NCI-H1417 treated with DMSO at 0.1 percent for 48 hours (cell line): ENCODE measurements around the gene TIMM8B.
A peak's percentile ranks its signal among the peaks of the same experiment; 100 is the strongest.
"Not testable (repeated sequence)": the region's sequence is repeated elsewhere in the genome, so short reads cannot be mapped to it uniquely, and the experiment has no call there.

Source experiments
- DNase-seq: peaks from one replicate; lab custom pipeline; 2025; lab: John Stamatoyannopoulos, UW

The TIMM8B gene, protein sequence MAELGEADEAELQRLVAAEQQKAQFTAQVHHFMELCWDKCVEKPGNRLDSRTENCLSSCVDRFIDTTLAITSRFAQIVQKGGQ

DNA sequence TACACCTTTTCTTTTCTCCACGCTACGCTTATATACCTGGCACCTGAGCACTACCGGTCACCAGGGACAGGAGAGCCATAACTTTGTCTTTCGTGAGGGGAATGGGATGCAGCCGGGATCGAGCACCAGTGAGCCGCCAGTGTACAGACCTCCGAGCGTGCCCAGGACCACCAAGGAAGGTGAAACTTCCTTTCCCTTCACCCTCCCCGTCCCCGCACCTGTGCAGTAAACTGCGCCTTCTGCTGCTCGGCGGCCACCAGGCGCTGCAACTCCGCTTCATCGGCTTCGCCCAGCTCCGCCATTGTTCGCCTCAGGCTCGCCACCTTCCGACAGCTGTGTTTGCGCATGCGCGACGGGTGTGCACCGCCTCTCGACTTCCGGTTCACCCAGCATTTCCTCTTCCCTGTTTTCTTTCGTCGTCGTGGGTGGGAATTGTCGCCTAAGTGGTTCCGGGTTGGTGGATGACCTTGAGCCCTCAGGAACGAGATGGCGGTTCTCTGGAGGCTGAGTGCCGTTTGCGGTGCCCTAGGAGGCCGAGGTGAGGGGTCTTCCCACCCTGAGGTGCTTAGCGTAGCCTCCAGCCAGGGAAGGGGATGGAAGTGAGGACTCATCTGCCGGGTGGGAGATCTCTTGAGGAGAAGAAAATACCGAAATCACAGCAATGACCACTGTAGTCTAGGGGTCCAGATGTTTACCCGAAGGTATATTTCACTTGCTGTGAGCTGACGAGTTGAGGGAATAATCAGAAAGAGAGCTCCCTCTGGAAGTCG lies at the start of gene TIMM8B, which contains the start of gene SDHD:
TIMM8B (minus strand) TSS at position 335 of the 770 bp plus-strand sequence; CDS start at position 302, 33 bp downstream.
SDHD (plus strand) TSS at position 452 of the 770 bp plus-strand sequence; CDS start at position 487, 35 bp downstream.
- DNase-seq: peak; percentile 87

DNA sequence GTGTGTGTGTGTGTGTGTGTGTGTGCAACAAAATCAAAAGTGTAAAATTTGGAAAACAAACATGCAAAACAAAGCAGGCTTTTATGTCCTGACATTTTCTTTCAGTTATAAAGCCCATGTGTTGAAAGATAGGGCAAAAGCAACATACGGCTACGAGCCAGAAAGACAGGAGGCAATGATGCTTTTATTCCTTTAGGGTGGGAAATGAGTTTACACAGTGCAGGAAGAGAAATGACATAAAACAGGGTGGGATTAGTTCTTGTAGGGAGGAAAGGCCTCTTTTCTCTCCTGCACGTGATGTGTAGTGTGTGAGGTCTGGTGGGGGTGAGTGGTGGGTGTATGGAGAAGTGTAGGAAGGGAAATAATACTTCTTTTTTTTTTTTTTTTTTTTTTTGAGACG lies 47.9 kb upstream of the TIMM8B start:
- DNase-seq: no peak

DNA sequence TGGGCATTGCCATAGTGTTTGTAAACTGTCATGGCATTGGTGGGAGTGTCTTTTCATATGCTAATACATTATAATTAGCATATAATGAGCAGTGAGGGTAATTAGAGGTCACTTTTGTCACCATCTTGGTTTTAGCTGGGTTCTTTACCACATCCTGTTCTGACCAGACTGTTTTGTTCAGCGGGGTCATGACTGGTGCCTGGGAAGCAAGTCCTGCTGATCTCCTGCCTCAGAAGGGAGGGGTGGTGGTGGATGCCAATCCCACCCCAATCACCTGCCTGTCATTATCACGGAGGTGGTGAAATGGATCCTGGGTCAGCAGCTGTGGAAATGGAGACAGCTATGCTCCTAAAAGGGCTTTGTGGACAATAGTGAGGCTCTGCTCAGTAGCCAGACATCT lies 46.2 kb upstream of the TIMM8B start:
- no peak for DNase-seq

DNA sequence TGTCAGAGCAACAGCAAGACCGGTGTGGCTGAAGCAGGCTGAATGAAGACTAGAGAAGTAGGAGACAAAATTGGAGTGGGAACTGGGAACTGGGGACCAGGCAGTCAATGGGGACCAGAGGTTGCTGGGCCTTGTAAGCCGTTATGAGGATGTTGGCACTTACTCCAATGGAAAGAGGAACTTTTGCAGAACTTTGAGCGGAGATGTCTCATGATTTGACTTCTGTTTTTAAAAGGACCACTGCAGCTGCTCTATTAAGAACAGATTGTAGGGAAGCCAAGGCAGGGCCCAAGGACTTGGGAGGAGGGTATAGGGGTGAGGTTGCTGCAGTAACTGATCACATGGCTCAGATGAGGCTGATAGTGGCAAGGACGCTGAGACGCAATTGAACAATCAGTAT lies 43.1 kb upstream of the TIMM8B start:
- no peak for DNase-seq

DNA sequence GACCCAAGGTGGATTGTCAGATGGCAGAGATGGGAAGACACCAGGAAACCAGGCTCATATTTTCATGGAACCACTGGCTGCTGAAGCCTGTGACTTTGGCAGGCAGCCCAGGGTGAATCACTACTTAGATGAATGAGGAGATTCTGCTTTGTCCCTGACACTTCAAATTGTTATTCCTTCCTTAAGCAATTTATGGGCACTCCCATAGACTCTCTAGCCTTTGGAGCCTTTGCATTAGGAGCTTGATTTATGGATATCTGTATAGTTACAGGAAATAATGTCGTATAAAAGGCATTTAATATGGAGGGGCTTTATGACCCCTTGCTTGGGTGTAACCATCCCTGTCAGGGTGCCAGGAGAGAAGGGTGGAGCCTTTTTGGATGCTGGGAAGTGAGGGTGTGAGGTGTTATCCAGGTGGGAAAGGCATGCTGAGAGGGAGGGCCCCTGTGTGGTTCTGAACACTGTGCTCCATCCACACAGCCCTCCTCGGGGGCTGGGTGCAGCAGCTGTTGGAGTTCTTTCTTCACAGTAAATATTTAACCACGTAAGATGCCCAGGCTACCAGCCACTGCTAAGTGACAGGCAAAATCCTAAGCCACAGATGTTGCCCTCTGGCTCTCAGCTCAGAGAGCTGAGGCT lies 42.0 kb upstream of the TIMM8B start:
- no peak for DNase-seq

DNA sequence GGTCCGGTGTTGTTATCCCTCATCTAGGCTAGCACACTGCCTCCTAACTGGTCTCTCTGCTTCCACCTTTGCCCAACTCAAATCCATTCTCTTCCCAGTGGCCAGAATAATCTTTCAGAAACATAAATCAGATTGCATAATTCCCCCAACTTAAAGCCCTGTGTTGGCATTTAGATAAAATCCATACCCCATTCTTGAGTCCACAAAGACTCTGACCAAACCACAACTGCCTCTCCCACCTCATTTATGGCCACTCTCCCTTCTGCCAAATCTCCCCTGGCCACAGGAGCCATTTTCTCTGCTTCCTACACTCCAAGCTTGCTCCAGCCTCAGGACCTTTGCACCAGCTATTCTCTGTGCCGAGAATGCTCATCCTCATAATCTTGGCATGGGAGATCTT lies 40.5 kb upstream of the TIMM8B start:
- no peak for DNase-seq

DNA sequence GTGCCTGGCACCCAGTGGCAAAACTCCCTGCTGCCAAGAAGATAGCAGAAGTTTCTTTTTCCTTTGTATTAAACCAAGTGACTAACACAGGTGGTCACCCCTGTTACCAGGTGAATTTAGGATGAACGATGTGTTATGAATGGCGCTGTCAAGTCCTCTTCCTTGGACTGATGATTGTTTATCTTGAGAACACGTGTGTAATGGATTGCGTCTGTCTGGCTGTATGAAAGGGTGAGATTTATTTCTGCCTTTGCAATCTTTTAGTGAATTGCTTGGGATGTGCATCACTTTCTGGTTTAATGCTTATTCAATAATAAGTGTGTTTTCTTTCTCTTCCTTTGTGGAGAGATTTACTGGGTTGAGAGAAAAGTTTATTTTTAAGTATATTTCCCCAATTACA lies 36.6 kb upstream of the TIMM8B start:
- no peak for DNase-seq

DNA sequence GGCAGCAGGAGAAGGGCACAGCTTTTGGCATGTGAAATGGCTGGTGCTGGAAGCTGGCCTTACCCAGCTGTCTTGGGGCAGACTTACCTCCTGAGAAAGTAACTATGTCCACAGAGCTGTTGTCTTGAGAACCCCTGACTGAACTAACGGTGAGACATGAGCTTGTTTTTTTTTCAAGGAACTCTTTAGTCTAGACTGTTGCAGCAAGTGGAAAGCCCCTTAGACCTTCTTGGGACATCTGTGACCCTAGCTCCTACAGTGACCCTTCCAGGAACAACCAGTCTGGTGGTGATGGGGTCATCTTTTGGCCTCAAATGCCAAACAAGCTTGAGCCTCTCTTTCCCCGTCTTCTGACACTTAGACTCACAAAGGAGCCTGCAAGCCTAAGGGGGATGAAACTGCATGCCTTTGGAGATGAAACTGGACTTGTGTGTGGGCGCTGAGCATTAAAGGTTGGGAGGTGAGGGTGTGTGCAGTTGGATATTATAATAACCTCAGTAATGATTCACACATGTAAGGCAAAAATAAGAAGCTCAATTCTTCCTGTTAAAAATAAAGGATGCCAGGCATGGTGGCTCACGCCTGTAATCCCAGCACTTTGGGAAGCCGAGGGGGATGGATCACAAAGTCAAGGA lies 35.5 kb upstream of the TIMM8B start:
- no peak for DNase-seq

DNA sequence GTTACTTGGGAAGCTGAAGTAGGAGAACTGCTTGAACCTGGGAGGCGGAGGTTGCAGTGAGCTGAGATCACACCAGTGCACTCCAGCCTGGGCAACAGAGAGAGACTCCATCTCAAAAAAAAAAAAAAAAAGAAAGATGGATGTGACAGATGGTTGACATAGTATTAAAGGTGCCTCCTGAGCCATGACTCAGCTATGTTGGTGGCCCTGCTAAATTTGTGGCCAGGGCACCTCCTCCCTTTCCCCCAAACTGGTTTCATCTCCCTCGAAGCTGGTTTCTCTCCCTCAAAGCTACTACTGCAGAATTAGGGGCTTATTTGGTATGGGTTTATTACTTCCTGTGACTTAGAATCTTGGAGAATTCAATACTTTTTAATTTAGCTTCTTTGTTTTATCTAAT lies 31.6 kb upstream of the TIMM8B start:
- DNase-seq: no peak

DNA sequence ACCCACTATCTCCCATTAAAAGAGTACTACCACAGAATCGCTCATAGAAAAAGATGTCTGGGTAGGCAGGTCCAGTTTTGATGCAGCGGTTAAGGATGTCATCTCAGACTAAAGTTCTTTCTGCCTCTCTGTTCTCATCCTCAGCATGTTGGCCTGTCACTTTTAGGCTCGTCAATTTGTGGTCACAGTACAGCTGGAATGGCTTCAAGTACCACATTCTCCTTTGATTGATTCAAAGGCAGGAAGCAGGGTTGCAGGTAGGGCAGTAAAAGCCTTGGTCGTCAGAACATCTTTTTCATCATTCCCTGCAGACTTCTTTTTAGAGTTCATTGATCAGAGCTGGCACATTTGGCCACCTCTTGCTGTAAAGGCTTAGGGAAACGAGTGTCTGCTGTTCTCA lies 28.8 kb upstream of the TIMM8B start:
- DNase-seq: no peak

DNA sequence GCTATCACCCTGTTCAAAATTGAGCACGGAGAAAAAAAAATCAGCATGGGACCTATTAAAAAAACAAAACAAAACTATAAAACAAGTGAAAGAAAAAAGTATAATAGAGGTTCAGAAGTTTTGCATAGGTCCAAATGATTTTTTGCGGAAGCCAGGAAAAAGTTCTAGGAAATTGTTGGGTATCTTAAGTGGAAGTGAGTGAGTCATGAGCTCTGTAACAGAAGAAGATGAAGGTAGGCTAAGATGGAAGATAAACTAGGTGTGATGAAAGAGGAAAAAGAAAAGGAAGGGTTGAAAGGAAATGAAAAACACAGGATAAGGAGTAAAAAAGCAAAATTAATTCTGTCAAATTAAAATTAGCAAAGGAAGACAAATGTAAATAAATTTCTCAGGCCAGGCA lies 27.9 kb upstream of the TIMM8B start:
- DNase-seq: no peak

DNA sequence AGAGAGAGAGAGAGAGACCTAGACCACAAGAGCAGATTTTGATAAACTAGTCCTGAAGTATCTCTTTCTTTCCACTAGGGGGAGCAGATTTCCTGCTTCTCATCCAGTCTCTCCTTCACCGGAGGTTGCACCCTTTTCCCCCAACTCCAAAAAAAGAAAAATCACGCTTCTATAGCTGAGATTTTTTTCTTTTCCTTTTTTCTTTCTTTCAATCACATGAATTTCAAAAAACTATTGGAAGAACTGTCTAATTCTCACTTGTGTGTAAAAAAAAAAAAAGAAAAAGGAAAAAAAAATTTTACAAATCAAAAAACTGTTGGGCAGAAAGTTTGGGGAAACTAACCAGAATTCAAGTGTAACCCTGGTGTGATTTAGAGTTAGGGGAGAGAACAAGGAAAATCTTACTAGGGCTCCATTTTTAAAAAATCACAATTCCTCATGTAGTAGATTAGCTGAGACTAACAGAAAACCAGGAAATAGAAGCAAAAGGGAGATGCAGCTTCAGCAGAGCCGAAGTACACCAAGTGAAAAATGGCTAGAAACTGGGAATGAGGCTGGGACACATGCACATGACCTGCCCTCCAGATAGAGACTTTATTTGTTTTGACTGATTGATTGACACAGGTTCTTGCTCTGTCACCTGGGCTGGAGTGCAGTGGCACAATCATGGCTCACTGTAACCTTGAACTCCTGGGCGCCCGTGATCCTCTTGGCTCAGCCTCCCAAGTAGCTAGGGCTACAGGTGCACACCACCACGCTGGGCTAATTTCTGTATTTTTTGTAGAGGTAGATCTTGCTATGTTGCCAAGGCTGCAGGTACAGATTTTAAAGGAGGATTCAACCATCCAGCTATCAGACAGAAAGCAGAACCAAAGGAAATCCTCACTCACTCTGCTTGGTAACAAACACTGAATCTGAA lies 27.2 kb upstream of the TIMM8B start:
- peak; percentile 66 for DNase-seq

DNA sequence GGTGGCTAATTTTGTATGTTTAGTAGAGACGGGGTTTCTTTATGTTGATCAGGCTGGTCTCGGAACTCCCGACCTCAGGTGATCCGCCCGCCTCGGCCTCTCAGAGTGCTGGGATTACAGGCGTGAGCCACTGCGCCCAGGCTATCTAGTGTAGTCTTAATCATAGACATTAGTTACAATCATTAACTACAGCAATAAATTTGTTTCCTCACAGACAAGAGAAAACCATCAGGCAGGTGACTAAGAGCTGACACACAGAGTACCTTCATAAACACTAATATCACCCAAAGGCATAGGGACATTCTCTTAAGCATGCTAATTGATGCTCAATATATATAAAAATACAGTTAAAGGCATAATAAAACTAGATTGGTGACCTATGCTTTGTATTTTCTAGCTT lies 19.5 kb upstream of the TIMM8B start:
- no peak for DNase-seq

DNA sequence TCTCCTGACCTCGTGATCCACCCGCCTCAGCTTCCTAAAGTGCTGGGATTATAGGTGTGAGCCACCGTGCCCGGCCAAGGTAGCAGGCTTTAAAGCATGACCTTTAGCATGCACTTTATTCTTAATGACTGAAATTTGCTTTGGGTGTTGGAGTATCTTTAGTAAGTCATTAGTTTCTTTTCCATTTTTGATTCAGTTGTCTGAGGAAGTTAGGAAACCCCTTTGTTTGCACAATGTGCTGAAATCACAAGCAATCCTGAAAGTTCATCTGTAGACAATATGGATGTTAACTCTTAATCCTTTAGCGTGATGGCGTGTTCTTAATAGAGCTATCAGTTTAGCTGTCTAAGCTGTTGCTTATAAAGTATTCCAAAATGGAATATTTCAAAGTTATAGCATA lies 16.9 kb upstream of the TIMM8B start:
- DNase-seq: no peak

DNA sequence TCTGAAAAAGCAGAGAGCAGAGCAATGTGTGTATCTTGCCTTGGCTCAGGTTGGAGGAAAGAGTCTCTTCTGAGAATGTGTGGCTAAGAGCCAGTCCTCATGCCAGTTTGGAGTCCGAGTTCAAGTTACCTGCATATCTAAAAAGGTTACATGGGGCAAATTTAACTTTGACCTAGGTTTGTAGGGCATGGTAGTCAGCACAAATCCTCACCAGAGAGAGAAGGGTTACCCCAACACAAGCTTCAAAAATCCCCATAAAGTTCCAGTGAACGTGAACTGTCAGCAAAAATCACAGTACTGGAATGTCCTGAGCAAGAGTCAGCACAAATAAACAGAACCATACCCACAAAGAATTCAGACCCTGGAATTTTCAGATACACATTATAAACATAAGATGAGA lies 13.9 kb upstream of the TIMM8B start:
- no peak for DNase-seq

DNA sequence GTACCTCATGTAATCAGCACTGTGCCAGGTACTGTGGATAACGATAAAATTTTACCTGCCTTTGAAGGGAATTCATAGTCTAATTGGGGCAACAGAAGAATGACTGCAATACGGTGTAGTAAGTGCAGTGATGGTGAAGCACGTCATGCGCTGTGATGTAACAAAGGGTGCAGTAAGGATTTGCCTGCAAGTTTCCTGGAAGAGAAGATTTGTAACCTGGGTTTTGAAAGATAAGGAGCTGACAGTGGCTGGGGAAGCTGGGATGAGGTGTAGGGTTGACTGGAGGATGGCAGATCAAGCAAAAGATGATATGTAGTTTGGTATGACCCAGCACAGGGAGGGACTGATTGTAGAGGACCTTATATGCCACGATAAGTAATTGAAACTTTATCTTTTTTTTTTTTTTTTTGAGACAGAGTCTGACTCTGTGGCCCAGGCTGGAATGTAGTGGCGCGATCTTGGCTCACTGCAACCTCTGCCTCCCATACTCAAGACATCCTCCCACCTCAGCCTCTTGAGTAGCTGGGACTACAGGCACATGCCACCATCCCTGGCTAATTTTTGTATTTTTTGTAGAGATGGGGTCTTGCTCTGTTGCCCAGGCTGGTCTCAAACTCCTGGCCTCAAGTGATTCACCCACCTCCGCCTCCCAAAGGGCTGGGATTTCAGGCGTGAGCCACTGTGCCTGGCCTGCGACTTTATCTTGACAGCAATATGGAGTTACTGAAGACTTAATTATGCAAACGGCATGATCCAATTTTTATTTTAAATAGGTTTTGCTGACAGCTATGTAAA lies 11.4 kb upstream of the TIMM8B start:
- DNase-seq: no peak

DNA sequence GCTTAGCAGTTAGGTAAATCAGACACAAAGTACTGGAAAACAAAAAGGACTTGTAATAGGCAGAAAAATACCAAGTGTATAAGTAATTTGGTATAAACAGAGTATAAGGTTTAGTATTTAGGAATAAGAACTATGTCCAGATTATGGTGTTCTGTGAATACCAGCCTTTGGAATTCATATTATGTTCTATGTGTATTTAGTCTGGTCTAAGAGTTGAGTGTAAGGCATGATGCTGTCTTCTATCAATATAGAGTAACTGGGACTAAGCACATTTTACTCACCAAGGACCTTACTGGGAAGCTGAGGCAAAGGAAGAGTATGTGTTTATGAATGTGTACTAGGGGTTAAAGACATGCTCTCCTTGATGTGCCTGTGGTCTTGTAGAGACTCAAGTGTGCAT lies 9.6 kb upstream of the TIMM8B start:
- DNase-seq: no peak

DNA sequence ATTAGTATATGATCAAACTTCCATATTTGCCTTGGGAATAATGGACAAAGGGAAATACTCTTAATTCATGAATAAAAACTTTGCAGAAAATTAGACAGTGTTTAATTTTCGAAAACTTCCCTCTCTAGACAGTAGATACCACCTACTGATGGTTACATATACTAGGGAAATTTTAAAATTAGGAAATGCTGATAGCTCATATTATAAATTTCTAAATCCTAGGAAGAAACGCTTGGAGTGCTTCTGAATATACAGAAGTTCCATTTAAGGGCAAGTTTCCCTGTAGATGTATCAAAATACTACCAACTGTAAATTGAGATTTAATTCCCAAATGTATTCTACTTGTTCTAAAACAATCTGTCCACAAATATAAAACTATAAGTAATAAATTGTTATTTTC lies 8.7 kb upstream of the TIMM8B start:
- not testable (repeated sequence) for DNase-seq

DNA sequence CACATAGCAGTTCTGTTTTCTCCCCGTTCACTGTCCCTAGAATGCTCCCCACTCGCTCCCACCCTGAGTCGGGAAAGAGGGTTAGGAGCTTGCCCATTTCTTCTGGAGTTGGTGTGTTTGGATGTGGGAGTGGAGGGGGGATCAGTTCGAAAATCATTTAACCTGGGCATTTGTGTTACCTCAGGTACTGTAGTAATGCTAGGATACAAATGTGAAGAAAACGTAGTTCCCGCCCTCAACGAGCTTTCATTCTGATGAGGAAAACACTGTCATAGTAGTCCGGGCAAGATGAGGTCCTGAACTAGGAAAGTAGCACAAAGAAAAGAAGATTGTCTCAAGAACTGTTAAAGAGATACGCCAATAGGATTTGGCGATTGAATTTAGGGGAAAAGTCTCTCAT lies 656 bp upstream of the TIMM8B start:
- DNase-seq: no peak

DNA sequence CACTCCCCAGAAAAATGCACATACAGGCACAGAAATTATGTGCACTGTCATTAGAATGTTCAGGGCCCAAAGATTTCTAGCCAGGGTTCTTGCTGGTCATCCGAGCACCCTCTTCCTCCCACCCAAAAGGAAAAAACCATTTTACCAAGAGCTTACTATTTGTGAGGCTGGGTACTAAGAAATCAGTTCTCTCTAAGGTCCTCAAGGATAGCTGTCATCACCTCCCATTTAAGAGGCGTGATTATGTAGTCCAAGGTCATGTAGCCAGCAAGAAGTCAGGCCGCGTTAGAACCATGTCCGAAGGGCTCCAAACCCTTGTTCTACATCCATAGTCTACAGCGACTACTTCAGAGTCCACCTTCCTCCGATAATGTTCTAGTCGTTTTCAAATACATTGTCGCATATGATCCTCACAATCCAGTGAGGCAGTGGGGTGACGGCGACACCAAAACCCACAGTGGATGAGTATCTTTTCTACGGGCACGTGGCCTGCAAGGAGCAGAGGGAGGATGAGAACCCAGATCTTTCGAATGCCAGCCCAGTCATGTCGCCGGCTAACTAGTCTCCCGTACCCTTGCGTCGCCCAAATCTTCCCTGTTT lies 634 bp downstream of the TIMM8B start:
- DNase-seq: no peak

DNA sequence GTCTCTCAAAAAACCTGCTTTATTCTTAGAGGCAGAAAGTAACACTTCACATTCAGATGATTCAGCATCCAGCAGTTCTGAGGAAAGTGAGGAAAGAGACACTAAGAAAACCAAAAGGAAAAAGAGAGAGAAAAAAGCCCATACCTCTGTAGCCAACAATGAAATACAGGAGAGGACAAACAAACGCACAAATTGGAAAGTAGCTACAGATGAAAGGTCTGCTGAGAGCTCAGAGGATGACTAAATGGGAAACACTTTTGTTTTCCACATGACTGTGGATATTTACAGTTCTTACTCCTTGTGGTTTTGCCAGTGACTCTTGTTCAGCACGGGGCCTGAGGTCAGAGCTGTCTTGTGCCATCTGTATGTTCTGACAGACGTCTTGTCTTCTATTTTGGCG lies 3.8 kb downstream of the TIMM8B start:
- no peak for DNase-seq
